ENCODE measurements around the gene HOGA1. TPM values are rescaled to one million over a fixed set of nuclear protein-coding genes. Genes with fewer than 3 reads are reported as not detected.

HOGA1 gene
- total RNA-seq, 1 donor from 2014 or later, result 0.98 TPM

- intact Hi-C loops (cut with DNase I), result no loop called here
- Histone ChIP-seq H3K4me1 (peaks cover under 1% of the 10 kb centered on the region), H3K4me3 (no peak overlapping the region), H3K27me3 (no peaks in the 10 kb centered on the region), H3K27ac (no peak overlapping the region), H3K36me3 (no peaks in the 10 kb centered on the region), H3K9me3 (no peaks in the 10 kb centered on the region)
- no peak for TF ChIP-seq POLR2AphosphoS5 (IDR thresholded peaks at IDR 0.05; ENCODE audit: insufficient read depth in 1 of 2, low read depth in 1 of 2)
- no peak for TF ChIP-seq CTCF (IDR thresholded peaks at IDR 0.05)
- DNase-seq (ENCODE audit: extremely low spot score in 2 of 2), result no peak
Measured at GRCh38 chr10:97590748-97591495, 6.7 kb downstream of the HOGA1 start.

GRCh38 chr10:97593421-97593820 lies 9.2 kb downstream of the HOGA1 start:
- no peak for TF ChIP-seq POLR2AphosphoS5 (IDR thresholded peaks at IDR 0.05; ENCODE audit: insufficient read depth in 1 of 2, low read depth in 1 of 2)
- no peaks in the 10 kb centered on the region for H3K27me3 ChIP-seq
- intact Hi-C loops (cut with DNase I), result no loop called here

GRCh38 chr10:97596101-97597082 lies 12.2 kb downstream of the HOGA1 start:
- Histone ChIP-seq H3K36me3 (no peaks in the 10 kb centered on the region), H3K27ac (peak overlapping the region; percentile 78), H3K4me1 (peaks cover 8% of the 10 kb centered on the region), H3K27me3 (no peaks in the 10 kb centered on the region), H3K9me3 (no peaks in the 10 kb centered on the region), H3K4me3 (no peak overlapping the region)
- peak in 1 of 2 donors; percentile 94 for DNase-seq (ENCODE audit: extremely low spot score in 2 of 2)
- intact Hi-C loops (cut with DNase I), result no loop called here
- TF ChIP-seq POLR2A (IDR thresholded peaks at IDR 0.05) (no peak), CTCF (IDR thresholded peaks at IDR 0.05) (no peak), POLR2AphosphoS5 (IDR thresholded peaks at IDR 0.05; ENCODE audit: insufficient read depth in 1 of 2, low read depth in 1 of 2) (peak; percentile 48 to 92)

More at GRCh38 chr10:97593421-97593820, 9.2 kb downstream of the HOGA1 start:
- DNase-seq (ENCODE audit: extremely low spot score in 2 of 2), result no peak
- Histone ChIP-seq H3K27ac (no peak overlapping the region), H3K4me1 (peaks cover 8% of the 10 kb centered on the region), H3K36me3 (no peaks in the 10 kb centered on the region), H3K4me3 (no peak overlapping the region), H3K9me3 (no peaks in the 10 kb centered on the region)

GRCh38 chr10:97597778-97598177 lies 13.6 kb downstream of the HOGA1 start:
- no peaks in the 10 kb centered on the region for H3K36me3 ChIP-seq
- H3K27ac ChIP-seq, result no peak overlapping the region
- H3K9me3 ChIP-seq, result no peaks in the 10 kb centered on the region
- intact Hi-C loops (cut with DNase I), result no loop called here
- H3K4me3 ChIP-seq, result no peak overlapping the region
- H3K27me3 ChIP-seq, result no peaks in the 10 kb centered on the region
- no peak for DNase-seq (ENCODE audit: extremely low spot score in 2 of 2)
- TF ChIP-seq POLR2AphosphoS5 (IDR thresholded peaks at IDR 0.05; ENCODE audit: insufficient read depth in 1 of 2, low read depth in 1 of 2), result no peak
- no peak for TF ChIP-seq CTCF (IDR thresholded peaks at IDR 0.05)
- TF ChIP-seq POLR2A (IDR thresholded peaks at IDR 0.05), result no peak
- peaks cover 8% of the 10 kb centered on the region for H3K4me1 ChIP-seq

- Histone ChIP-seq H3K36me3 (no peaks in the 10 kb centered on the region), H3K27me3 (no peaks in the 10 kb centered on the region), H3K9me3 (no peaks in the 10 kb centered on the region), H3K4me3 (no peak overlapping the region), H3K4me1 (peaks cover 8% of the 10 kb centered on the region), H3K27ac (no peak overlapping the region)
- intact Hi-C loops (cut with DNase I), result no loop called here
- no peak for TF ChIP-seq POLR2A (IDR thresholded peaks at IDR 0.05)
- TF ChIP-seq CTCF (IDR thresholded peaks at IDR 0.05), result no peak
- TF ChIP-seq POLR2AphosphoS5 (IDR thresholded peaks at IDR 0.05; ENCODE audit: insufficient read depth in 1 of 2, low read depth in 1 of 2), result no peak
- no peak for DNase-seq (ENCODE audit: extremely low spot score in 2 of 2)
Measured at GRCh38 chr10:97598407-97599271, 14.4 kb downstream of the HOGA1 start.
